Activated naive CD4-positive, alpha-beta T cell treated with anti-CD3 and anti-CD28 coated beads, Interleukin-2, amount 10 ng/mL, durations not matched to agents 7 days and 5 days (primary cell): ENCODE data around the gene EHBP1.

Experiments
- CTCF ChIA-PET: fragments of 350-600 bp; sonication (Branson Sonifier 250); formaldehyde crosslinking; loops from one replicate; lab custom pipeline; 2021; ENCODE audit warnings: antibody characterized with exemption; lab: Charles Lee
- DNase-seq: peaks from one replicate; pipeline ENCODE4 v3.0.0-alpha.2; 2020
- H3K27ac Mint-ChIP-seq: one replicate; pipeline ENCODE4 v1.8.0; 2021; ENCODE audit warnings: mild to moderate bottlenecking, moderate library complexity, mixed read lengths
- H3K27me3 Mint-ChIP-seq: one replicate; pipeline ENCODE4 v1.8.0; 2021; ENCODE audit warnings: mild to moderate bottlenecking, mixed read lengths
- H3K36me3 Mint-ChIP-seq: one replicate; pipeline ENCODE4 v1.8.0; 2021; ENCODE audit warnings: mixed read lengths
- H3K4me1 Mint-ChIP-seq: one replicate; pipeline ENCODE4 v1.8.0; 2021; ENCODE audit warnings: mixed read lengths
- H3K4me3 Mint-ChIP-seq: one replicate; pipeline ENCODE4 v1.8.0; 2021; ENCODE audit warnings: mild to moderate bottlenecking, moderate library complexity, mixed read lengths
- H3K9me3 Mint-ChIP-seq: one replicate; pipeline ENCODE4 v1.8.0; 2021; ENCODE audit warnings: mixed read lengths

Gene EHBP1

GRCh38 chr2:62760555-62760954 is 55.0 kb downstream of the EHBP1 start:
- Mint-ChIP-seq H3K4me1 (no peaks in the 10 kb centered on the region), H3K27ac (no peak overlapping the region), H3K27me3 (no peaks in the 10 kb centered on the region), H3K9me3 (no peaks in the 10 kb centered on the region), H3K36me3 (no peaks in the 10 kb centered on the region), H3K4me3 (no peak overlapping the region)
- no peak for DNase-seq
- CTCF ChIA-PET, result no interaction called here

- no peak for DNase-seq
- no peak overlapping the region for H3K27ac Mint-ChIP-seq
- no peak overlapping the region for H3K4me3 Mint-ChIP-seq
- no peaks in the 10 kb centered on the region for H3K4me1 Mint-ChIP-seq
- no peaks in the 10 kb centered on the region for H3K27me3 Mint-ChIP-seq
- peaks cover 1% of the 10 kb centered on the region for H3K36me3 Mint-ChIP-seq
- CTCF ChIA-PET, result no interaction called here
- no peaks in the 10 kb centered on the region for H3K9me3 Mint-ChIP-seq
Measured at GRCh38 chr2:62765619-62766376, 60.3 kb downstream of the EHBP1 start.

- CTCF ChIA-PET, result interaction anchor here (0.7 to 1.1 kb wide), 2 partner anchors 311 to 312 kb away, joined by 3 to 5 read pairs; no protein-coding TSS in a partner anchor
Measured at GRCh38 chr2:62768615-62769014, 63.1 kb downstream of the EHBP1 start.

GRCh38 chr2:62770629-62771028 is 65.1 kb downstream of the EHBP1 start:
- no peak overlapping the region for H3K4me3 Mint-ChIP-seq
- no peak for DNase-seq
- no peaks in the 10 kb centered on the region for H3K9me3 Mint-ChIP-seq
- no peak overlapping the region for H3K27ac Mint-ChIP-seq
- peaks cover 4% of the 10 kb centered on the region for H3K4me1 Mint-ChIP-seq
- no peaks in the 10 kb centered on the region for H3K27me3 Mint-ChIP-seq
- H3K36me3 Mint-ChIP-seq, result peaks cover 1% of the 10 kb centered on the region
- CTCF ChIA-PET, result interaction anchor here (1.0 to 2.1 kb wide), 2 partner anchors 17 to 313 kb away, joined by 4 to 9 read pairs; no protein-coding TSS in a partner anchor

More at GRCh38 chr2:62768615-62769014, 63.1 kb downstream of the EHBP1 start:
- H3K27ac Mint-ChIP-seq, result no peak overlapping the region
- H3K9me3 Mint-ChIP-seq, result no peaks in the 10 kb centered on the region
- H3K4me1 Mint-ChIP-seq, result peaks cover 4% of the 10 kb centered on the region
- H3K36me3 Mint-ChIP-seq, result peaks cover 1% of the 10 kb centered on the region
- H3K4me3 Mint-ChIP-seq, result no peak overlapping the region
- H3K27me3 Mint-ChIP-seq, result no peaks in the 10 kb centered on the region
- no peak for DNase-seq

GRCh38 chr2:62774555-62775366 is 69.2 kb downstream of the EHBP1 start:
- H3K4me1 Mint-ChIP-seq, result peaks cover 4% of the 10 kb centered on the region
- H3K36me3 Mint-ChIP-seq, result no peaks in the 10 kb centered on the region
- no peaks in the 10 kb centered on the region for H3K9me3 Mint-ChIP-seq
- no peak overlapping the region for H3K4me3 Mint-ChIP-seq
- DNase-seq, result no peak
- no peaks in the 10 kb centered on the region for H3K27me3 Mint-ChIP-seq
- H3K27ac Mint-ChIP-seq, result no peak overlapping the region
- CTCF ChIA-PET, result interaction anchor here (1.0 to 3.7 kb wide), 11 partner anchors 32 to 855 kb away, joined by 3 to 47 read pairs (median 4); no protein-coding TSS in a partner anchor

GRCh38 chr2:62775367-62775668 is 69.8 kb downstream of the EHBP1 start:
- no peak overlapping the region for H3K4me3 Mint-ChIP-seq
- H3K36me3 Mint-ChIP-seq, result no peaks in the 10 kb centered on the region
- CTCF ChIA-PET, result interaction anchor here (0.8 to 3.7 kb wide), 12 partner anchors 32 to 856 kb away, joined by 3 to 47 read pairs (median 4); no protein-coding TSS in a partner anchor
- no peak for DNase-seq
- no peaks in the 10 kb centered on the region for H3K9me3 Mint-ChIP-seq
- peaks cover 4% of the 10 kb centered on the region for H3K4me1 Mint-ChIP-seq
- no peaks in the 10 kb centered on the region for H3K27me3 Mint-ChIP-seq
- no peak overlapping the region for H3K27ac Mint-ChIP-seq

- DNase-seq, result no peak
- no peaks in the 10 kb centered on the region for H3K27me3 Mint-ChIP-seq
- H3K4me1 Mint-ChIP-seq, result no peaks in the 10 kb centered on the region
- H3K4me3 Mint-ChIP-seq, result no peak overlapping the region
- CTCF ChIA-PET, result no interaction called here
- H3K9me3 Mint-ChIP-seq, result peaks cover 9% of the 10 kb centered on the region
- H3K27ac Mint-ChIP-seq, result no peak overlapping the region
- H3K36me3 Mint-ChIP-seq, result peaks cover 7% of the 10 kb centered on the region
Measured at GRCh38 chr2:62783679-62784078, 78.2 kb downstream of the EHBP1 start.

- Mint-ChIP-seq H3K36me3 (peaks cover 7% of the 10 kb centered on the region), H3K4me1 (no peaks in the 10 kb centered on the region), H3K9me3 (peaks cover 9% of the 10 kb centered on the region), H3K4me3 (no peak overlapping the region), H3K27ac (no peak overlapping the region), H3K27me3 (no peaks in the 10 kb centered on the region)
- CTCF ChIA-PET, result no interaction called here
- no peak for DNase-seq
Measured at GRCh38 chr2:62784341-62784740, 78.8 kb downstream of the EHBP1 start.

GRCh38 chr2:62785216-62785615 is 79.7 kb downstream of the EHBP1 start:
- Mint-ChIP-seq H3K4me1 (no peaks in the 10 kb centered on the region), H3K9me3 (peaks cover 9% of the 10 kb centered on the region), H3K27ac (no peak overlapping the region), H3K27me3 (no peaks in the 10 kb centered on the region), H3K36me3 (peaks cover 7% of the 10 kb centered on the region), H3K4me3 (no peak overlapping the region)
- CTCF ChIA-PET, result interaction anchor here (1.4 kb wide), 1 partner anchor 17 kb away, joined by 3 read pairs; no protein-coding TSS in a partner anchor
- DNase-seq, result no peak

- DNase-seq, result no peak
- H3K9me3 Mint-ChIP-seq, result peaks cover 9% of the 10 kb centered on the region
- H3K4me1 Mint-ChIP-seq, result no peaks in the 10 kb centered on the region
- no peak overlapping the region for H3K27ac Mint-ChIP-seq
- H3K27me3 Mint-ChIP-seq, result no peaks in the 10 kb centered on the region
- peaks cover 7% of the 10 kb centered on the region for H3K36me3 Mint-ChIP-seq
- CTCF ChIA-PET, result interaction anchor here (0.6 to 1.8 kb wide), 3 partner anchors 15 to 601 kb away, joined by 3 to 4 read pairs (median 3); no protein-coding TSS in a partner anchor
- H3K4me3 Mint-ChIP-seq, result no peak overlapping the region
Measured at GRCh38 chr2:62785810-62786597, 80.5 kb downstream of the EHBP1 start.

- Mint-ChIP-seq H3K9me3 (peaks cover 9% of the 10 kb centered on the region), H3K27ac (no peak overlapping the region), H3K4me1 (no peaks in the 10 kb centered on the region), H3K27me3 (no peaks in the 10 kb centered on the region), H3K36me3 (peaks cover 7% of the 10 kb centered on the region), H3K4me3 (no peak overlapping the region)
- no peak for DNase-seq
- CTCF ChIA-PET, result interaction anchor here (0.8 to 1.8 kb wide), 5 partner anchors 10 to 700 kb away, joined by 3 to 6 read pairs (median 3); no protein-coding TSS in a partner anchor
Measured at GRCh38 chr2:62787386-62787785, 81.9 kb downstream of the EHBP1 start.

GRCh38 chr2:62789518-62789917 is 84.0 kb downstream of the EHBP1 start:
- no peaks in the 10 kb centered on the region for H3K9me3 Mint-ChIP-seq
- no peak overlapping the region for H3K4me3 Mint-ChIP-seq
- H3K27ac Mint-ChIP-seq, result no peak overlapping the region
- H3K4me1 Mint-ChIP-seq, result no peaks in the 10 kb centered on the region
- H3K27me3 Mint-ChIP-seq, result no peaks in the 10 kb centered on the region
- CTCF ChIA-PET, result no interaction called here
- no peaks in the 10 kb centered on the region for H3K36me3 Mint-ChIP-seq
- no peak for DNase-seq

- no peak overlapping the region for H3K27ac Mint-ChIP-seq
- H3K27me3 Mint-ChIP-seq, result no peaks in the 10 kb centered on the region
- H3K4me3 Mint-ChIP-seq, result no peak overlapping the region
- CTCF ChIA-PET, result no interaction called here
- DNase-seq, result no peak
- no peaks in the 10 kb centered on the region for H3K9me3 Mint-ChIP-seq
- H3K36me3 Mint-ChIP-seq, result no peaks in the 10 kb centered on the region
- no peaks in the 10 kb centered on the region for H3K4me1 Mint-ChIP-seq
Measured at GRCh38 chr2:62789918-62790317, 84.4 kb downstream of the EHBP1 start.

GRCh38 chr2:62792408-62792807 is 86.9 kb downstream of the EHBP1 start:
- Mint-ChIP-seq H3K4me3 (no peak overlapping the region), H3K36me3 (no peaks in the 10 kb centered on the region), H3K4me1 (no peaks in the 10 kb centered on the region), H3K9me3 (no peaks in the 10 kb centered on the region), H3K27me3 (no peaks in the 10 kb centered on the region), H3K27ac (no peak overlapping the region)
- no peak for DNase-seq
- CTCF ChIA-PET, result no interaction called here
